ENCODE measurements around the gene ZNF827. TPM values are rescaled to one million over a fixed set of nuclear protein-coding genes. Genes with fewer than 3 reads are reported as not detected.
"Not testable (repeated sequence)": the region's sequence is repeated elsewhere in the genome, so short reads cannot be mapped to it uniquely, and the experiment has no call there.

Gene ZNF827
- total RNA-seq, 1 donor from 2014 or later: 4.9 TPM

DNA sequence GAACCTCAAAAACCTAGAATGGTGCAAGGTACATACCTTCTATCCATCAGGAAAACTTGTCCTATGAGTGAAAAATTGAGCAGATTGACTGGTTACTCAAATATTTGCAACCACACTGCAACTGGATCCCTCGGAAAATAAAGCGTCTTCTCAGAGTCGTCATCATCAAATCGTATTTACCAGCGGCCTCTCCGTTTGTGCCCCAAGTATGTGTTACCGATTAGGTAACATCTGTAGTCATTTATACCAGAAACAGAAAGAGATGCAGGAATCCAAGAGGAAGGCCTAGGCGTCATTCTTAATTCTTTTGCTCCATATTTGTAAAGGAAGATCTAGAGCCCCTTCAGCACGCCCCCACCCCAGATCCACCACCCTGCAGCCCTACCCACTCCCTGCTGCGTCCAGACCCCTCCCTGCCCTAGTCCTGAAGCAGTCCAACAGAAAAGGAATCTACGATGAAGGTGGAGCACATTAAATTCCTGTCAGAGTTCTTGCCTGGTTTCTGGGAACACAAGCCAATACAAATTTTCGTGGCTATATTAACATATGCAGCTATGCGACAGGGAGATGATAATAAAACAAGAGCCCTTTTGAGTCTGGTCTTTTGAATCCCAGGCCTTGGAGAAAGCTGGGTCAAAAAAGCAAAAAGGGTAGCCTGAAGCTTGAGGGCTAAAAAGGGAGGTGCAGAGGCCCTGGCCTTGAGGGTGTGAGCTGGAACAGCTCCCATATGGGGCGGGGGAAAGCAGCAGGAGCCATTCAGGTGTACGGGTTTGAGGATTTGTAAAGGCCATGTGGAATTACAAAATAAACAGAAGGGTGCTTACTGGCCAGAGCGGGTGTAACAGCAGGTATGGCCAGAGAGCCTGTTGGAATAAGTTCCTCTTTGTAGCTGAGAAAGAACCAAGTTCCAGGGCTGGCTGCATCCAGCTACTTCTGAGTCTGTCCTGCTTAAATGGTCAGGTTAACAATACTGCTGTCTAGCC lies 77.0 kb downstream of the ZNF827 start:
- no peak for ATAC-seq

DNA sequence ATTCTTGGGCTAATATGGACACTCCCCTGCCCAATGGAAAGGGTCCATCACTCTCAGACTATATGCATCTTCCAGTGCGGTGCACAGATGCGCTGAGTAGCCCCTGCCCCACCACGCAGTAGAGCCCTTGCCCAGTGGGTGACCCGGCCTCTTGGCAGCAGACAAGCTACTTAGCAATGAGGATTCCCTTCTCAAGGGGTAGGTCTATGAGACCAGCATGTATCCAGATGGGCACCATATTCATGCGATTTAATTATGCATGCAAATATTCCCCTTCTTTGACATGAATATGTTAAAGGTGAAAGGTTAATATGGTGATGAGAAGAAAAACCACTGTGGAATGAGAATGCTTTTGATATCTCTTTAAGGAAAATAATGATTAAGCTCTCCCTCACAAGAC lies 77.7 kb downstream of the ZNF827 start:
- no peak for ATAC-seq

DNA sequence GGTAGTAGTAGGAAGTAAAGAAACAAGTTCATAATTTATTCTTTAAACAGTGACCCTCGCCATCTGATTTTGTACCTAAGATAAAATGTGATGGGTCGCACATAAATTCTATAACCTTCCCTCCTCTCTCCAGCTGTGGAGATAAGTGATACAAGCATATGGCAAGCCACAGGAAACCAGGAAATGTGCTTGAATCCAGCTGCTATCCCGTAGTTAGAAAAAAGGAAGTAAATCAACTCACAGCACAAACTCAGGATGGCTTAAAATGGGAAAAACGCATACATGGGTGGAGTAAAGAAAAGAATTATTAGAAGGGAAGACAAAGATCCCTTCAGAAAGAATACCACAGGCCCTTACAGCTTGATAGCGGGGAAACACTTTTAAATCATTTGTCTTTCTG lies 78.2 kb downstream of the ZNF827 start:
- no peak for ATAC-seq

DNA sequence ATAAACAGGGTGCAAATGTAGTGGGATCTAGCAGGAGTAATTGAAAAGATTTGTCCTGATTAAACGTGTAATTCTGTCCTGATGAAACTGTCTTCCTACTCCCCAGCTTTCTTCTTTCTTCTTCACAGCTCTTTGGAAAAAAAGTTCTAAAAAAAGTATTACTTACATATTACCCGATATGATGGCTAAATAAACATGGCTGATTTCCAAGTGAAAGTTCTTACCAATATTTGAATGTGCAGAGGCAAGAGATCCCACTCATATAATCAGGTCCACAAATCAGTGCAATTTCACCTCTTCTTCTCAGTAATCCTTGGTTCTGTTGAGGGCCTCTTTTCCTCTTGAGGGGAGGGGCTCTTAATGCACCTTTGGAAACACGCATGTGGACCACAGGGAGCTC lies 78.7 kb downstream of the ZNF827 start:
- no peak for ATAC-seq

DNA sequence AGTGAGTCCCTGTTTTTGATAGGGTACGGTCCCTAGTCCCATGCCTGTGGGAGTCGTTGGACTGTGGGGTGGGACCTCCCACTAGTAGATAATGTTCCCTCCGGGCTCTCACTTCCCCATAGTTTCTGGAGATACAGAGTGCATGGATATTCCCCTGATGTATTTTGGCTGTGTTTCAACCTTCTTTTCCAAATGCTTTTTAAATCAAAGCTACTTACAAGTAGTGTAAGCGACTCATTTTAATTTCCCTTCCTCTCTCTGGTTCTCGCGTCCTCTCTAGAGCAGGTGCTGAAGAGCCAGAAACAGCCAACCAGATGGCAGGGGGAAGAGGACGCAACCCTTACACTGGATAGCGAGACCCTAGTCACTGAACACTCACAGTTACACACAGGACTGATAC lies 79.2 kb downstream of the ZNF827 start:
- ATAC-seq: no peak

DNA sequence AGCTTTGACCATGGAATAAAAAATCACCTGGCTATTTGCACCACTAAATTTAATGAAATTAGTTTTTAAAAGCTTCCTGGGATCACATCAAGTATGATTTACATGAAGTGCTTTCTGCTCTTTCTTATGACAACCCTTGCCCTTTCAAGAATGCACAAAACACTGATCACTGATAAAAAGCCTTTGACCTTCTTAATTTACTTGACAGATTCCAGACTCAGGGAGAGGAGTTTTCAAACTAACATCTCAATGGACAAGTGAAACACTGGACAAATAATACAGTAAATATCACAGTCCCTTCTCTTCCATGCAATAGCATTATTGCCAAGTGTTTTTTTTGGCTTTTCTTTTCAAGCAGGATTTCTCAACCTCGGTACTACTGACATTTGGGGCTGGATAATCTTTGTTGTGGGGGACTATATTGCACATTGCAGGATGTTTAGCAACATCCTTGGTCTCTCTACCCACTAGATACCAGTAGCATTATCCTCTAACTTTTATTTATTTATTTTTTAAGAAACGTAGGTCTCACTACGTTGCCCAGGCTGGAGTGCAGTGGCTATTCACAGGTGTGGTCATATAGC lies 86.3 kb downstream of the ZNF827 start:
- no peak for ATAC-seq

DNA sequence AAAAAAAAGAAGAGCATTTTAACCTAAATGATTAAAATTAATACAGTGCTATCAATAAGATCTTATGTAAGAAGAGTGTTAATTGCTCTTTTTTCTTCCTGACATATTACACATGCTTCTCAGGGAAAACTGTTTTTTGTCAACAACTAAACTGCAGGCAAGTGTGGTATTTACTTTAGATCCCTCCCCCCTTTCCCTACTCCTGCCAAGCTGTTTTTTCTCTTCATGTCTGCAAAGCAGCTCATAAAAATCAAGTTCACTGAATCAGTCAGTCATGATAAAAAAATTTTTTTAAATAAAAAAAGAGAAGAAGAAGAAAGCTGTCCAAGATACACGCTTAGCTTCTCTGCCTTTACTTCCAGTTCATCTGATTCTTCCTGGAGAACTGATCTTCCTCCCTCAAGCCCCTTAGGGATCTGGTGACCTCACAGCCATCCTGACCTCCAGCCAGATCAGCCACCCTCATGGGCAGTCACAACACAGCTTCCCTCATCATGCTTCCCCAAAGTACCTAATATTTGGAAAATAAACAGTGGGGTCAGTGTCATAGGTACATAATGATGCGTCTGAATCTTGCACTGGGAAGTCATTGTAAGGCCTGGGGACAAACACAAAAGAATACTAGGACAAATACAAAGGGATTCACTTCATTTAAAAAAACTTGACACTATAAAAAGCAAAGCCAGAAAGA lies 87.0 kb downstream of the ZNF827 start:
- ATAC-seq: no peak

DNA sequence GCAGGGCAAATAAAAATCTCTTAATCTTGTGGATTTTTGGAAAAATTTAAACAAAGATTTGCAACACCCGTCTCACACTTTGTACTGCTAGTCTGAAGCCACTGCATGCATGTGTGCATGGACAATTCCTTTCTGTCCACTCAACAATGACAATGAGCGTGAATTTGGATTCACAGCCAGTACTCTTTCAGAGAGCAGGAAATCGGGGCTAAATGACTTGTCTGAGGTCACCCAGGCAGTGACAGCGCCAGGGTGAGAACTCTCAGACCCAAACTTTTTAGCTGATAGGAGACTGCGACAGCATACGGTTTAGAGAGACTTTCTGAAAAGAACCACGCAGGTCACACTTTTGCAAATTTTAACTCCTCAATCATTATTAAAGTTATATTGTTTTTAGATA lies 90.9 kb downstream of the ZNF827 start:
- ATAC-seq: no peak

DNA sequence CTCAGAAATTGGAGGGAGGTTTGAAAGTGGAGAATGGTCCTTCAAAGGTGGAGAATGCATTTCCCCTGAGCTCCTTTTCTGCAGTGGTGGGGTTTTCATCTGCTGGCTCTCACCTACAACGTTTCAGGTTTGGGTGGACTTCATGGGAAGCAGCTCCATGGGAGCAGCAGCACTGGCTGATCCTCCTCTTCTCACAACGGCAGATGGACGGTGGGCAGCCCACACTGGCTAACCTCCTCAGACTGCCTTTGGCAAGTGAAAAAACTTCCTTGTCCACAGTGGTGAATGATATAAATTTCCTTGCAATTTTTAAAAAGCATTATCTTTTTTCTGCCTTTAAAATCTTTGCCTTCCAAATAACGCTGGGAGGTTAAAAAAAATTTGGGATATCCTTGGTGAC lies 93.5 kb downstream of the ZNF827 start:
- ATAC-seq: no peak

DNA sequence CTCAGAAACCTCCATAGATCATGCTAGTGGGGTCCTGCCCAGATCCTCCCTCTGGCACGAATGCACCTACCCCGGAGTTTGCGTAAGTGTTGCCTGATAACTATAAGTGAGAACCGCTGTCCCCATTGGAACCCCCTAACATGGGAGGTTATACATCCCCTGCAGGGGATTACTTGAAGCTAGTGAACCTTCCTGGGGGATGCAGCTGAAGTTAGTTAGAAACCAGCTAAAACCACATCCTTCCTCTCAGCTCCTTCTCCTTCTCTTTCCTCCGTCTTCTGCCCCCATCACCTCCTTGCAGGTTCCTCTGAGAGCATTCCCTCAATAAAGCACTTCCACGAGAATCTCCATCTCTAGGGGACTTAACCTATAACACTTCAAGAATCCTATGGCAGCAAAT lies 95.0 kb downstream of the ZNF827 start:
- no peak for ATAC-seq

DNA sequence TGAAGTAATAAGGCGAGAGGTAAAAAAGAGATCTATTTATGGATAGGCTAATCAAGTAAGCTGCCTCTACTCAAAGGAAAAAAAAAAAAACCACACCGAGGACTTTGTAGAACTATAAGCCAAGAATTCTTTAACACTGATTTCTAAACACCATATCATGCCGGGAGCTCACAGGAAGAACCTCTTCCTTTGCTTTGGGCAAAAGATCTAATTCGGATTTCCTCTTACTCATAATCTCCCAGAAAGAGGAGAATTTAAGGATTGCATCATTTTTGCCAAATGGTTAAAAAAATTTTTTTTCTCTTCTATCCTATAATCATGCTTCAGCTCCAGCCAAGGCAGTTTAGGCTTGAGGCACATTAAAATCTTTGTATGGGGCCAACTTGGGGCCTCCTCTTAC lies 95.5 kb downstream of the ZNF827 start:
- ATAC-seq: no peak

DNA sequence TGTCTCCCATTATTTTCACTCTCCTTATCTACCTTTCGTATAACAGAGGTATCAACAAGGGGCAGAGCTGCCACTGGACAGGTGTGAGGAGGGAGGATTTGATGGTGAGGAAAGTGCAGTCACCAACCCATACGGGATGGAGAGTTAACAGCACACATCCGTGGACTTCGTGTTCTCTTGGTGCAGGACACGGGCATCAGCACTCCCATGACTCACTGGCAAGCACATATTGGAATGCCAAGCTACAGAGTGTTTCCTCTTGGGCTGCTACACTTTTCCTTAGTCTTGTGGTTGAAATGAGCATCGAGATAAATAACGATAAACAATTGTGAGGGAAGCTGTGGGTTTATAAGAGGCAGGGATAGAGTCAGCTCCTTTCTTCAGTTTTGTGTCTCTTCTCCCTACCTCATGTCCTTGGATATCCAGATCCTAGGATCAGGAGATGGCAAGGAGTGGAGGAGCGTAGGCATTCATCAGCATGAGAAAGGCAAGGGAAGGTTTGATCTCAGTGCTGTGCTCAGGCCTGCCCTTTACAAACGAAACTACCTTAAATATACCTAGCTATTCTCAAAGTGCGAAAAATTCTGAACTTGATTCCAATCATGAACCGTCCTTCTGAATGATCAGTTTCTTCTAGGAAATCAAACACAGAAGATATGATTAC lies 96.3 kb downstream of the ZNF827 start:
- no peak for ATAC-seq

DNA sequence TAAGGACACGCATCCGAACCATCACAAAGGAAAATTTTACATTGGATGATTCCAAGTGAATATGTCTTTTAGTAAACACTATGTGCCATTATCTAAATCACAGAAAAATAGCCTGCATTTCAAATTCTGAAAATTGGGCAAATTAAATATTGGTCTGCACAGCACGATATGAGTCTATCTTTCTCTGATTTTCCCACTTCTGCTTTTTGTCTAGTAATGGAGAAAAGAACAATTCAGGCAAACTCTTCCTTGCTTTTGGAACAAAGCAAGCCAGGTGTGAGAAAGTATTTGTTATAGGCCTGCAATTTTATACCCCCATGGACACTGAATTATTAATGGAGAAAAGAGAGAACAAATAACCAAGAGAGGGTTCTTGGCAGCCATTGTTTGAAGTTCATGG lies 97.8 kb downstream of the ZNF827 start:
- ATAC-seq: no peak

DNA sequence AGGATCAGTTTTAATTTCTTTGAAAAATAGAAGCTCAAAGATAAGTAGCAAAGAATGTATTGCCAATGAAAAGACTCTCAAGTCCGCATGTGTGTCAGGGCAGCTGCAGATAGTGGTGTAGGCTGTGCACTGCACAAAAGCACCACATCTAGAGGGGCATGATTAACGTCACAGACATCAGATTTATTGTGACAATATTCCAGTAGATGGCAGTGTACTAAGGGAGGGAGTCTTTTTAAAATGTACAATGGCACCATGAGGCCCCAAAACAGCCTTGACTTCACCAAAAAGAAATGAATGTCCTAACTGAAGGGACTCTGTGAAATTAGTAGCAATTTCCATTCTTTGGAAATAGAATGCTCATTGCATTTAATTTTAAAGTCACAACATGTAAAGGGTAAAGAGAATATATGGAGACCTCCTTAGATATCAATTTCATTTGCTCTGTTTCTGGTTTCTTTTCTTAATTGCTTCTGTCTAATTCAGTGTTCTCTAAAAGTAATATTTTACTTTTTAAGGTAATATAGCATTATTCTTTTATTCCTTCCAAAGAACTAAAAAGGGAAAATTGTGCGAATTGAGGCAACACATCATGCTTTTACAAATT lies 98.4 kb downstream of the ZNF827 start:
- peak; percentile 56 for ATAC-seq

DNA sequence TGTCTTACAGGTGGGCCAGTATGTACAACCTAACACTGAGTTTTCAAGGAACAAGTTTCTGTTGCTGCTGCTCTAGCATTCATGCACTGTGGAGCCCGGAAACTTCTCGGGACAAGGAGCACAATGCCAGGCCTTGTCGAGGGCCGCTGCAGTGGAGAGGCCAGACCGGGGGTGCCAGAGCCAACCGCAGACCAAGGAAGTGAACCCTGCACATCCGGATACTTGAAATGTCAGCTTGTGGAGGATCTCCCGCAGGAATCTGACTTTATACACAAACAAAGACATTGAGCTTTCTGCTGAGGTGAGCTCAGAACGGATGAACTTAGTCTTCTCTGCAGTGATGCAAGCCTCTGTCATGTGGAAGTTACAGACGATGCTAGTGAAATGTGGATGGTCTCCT lies 99.5 kb downstream of the ZNF827 start:
- ATAC-seq: no peak

DNA sequence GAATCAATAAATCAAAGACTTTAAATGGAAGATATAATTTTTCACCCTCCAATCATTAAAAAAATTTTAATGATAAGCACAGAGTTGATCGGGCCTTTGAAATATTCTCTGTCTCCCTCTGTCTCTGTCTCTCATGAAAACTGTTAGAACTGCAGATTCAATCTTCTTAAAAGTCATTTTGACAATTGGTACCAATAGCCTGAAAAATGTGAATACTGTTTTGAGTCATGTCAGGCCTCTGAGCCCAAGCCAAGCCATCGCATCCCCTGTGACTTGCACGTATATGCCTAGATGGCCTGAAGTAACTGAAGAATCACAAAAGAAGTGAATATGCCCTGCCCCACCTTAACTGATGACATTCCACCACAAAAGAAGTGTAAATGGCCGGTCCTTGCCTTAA lies 106.2 kb downstream of the ZNF827 start:
- ATAC-seq: not testable (repeated sequence)

DNA sequence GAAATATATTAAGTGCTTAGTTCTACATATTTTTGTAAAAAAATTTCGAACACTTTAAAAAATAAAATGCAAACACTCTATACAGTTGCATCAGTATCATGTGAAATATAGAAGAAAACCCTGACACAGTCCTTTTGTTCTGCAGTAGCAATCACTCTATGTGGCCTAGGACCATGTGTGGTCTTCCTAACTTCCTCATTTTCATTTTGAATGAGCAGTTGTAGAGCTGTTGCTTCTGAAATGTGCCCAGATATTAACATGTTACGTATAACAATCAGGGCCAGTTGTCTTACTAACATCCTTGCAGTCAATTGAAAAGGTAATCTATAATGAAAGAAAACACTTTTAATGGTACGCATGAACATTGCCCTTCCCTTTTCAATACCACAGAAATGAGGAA lies 107.9 kb downstream of the ZNF827 start:
- no peak for ATAC-seq

DNA sequence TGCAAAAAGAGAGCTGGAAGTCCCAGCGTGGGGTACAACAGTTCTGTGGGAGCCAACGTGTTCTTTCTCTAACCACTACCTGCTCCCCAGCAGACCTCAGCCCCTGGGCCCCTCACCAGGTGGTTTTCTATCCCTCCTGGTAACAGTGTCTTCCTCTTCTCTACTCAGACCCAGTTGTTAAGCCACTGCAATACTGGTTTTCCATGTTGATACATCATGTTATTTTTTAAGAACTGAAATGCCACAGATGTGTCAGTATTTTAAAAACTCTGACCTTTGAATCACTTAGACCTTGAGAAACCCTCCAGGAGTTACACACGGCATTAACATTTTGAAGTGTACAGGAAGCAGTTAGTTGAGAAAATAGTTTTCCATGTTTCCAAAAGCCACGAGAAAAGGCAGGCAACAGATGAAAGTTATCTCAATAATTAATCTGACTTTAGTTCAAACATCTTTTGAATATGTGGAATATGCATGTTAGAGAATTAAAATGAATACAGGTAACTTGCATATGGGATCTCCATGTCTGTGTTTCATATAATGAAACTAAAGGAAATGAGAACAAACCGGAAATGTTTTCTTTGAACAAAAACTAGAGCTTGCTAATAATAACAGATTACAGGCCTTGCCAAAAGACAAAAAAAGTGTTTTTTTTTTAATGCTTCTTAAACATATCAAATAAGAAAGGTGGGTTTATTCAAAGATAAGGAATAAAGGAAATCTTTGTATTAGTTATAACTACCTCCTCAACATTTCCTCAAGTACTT lies 108.8 kb downstream of the ZNF827 start:
- no peak for ATAC-seq

DNA sequence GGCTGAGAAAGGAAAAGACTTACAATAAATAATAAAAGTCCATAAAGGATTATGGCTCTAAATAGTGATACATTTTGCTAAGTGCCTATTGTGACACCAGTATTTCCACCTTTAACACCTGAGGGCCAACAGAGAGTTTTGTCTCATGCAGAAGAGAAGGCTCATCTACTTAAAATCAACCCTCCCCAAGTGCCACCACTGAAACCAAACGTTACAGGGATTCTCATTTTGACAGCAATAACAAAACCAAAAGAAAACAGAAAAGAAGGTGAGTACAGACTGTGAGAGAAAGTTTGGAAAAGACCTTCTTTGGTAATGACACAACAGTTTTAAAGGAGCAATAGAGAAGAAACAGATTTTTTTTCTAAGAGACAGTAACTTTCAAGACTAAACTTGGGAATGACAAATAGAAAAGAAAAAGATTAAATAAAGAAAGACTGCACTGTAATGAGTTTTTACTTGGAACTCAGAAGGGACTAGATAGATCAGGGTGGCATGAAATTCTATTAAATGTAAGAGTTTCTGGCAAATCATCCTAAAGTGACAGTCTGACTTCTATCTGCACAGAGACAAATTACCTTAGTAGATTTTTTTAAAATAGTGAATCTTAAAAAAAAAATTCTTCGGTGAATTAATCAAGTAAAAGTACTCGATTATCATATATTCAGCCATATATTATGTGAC lies 109.7 kb downstream of the ZNF827 start:
- ATAC-seq: no peak

DNA sequence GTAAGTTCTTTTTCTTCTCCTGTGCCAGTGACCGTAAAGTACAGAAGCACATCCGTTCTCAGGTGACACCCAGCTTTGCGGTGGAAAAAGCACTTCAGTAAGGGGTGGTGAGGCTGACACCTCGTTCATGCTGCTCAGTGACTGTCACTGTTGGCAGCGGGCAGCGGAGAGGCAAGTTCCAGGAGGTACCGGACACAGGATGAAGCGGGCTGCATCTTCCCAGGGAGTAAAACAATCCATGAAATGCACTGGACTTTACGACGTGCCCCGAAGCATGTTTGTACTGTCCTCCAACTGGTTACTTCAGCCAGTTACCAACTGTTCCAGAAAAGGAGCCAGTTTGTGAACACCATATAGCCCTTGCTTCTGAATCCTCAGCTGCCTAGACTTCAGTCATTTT lies 110.7 kb downstream of the ZNF827 start:
- no peak for ATAC-seq

DNA sequence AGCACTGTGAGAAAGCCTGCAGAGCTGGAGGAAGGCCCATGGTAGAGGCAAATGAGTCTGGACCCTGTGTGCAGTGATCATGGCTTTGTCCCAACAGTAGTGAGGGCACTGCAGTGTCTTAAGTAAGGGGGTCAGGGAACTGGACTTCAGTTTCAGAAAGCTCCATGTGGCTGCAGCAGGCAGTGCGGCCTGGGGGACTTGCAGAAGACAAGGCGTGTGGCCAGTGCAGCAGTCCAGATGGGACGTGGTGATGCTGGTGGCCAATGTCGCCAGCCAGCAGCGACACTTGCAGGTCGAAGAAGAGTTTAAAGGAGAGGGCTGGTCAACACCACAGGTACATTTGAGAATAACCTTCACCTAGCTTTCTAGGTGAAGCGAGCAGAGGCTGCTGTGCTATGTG lies 113.4 kb downstream of the ZNF827 start:
- ATAC-seq: no peak

All from esophagus mucosa (tissue), 1 donor.